ENCODE data around the gene ZNF385C.
A peak's percentile ranks its signal among the peaks of the same experiment; 100 is the strongest.

Gene ZNF385C

GRCh38 chr17:42107597-42108576 is 9.6 kb upstream of the ZNF385C start:
- peak; percentile 87 to 92 for DNase-seq (ENCODE audit: low read depth in 2 of 2)

- DNase-seq (ENCODE audit: low read depth in 2 of 2) = no peak
These were observed 8.9 kb upstream of the ZNF385C start for GRCh38 chr17:42107124-42107523.

- DNase-seq (ENCODE audit: low read depth in 2 of 2) = no peak
These were observed 7.7 kb upstream of the ZNF385C start for GRCh38 chr17:42106009-42106408.

GRCh38 chr17:42104264-42104663 is 6.0 kb upstream of the ZNF385C start:
- DNase-seq (ENCODE audit: low read depth in 2 of 2) = no peak

- no peak for DNase-seq (ENCODE audit: low read depth in 2 of 2)
These were observed 5.1 kb upstream of the ZNF385C start for GRCh38 chr17:42103221-42103954.

- peak; percentile 56 to 65 for DNase-seq (ENCODE audit: low read depth in 2 of 2)
These were observed 3.4 kb upstream of the ZNF385C start for GRCh38 chr17:42101513-42102292.

GRCh38 chr17:42098730-42099399 is 592 bp upstream of the ZNF385C start:
- no peak for DNase-seq (ENCODE audit: low read depth in 2 of 2)

- no peak for DNase-seq (ENCODE audit: low read depth in 2 of 2)
These were observed 1.7 kb downstream of the ZNF385C start for GRCh38 chr17:42096360-42097111.

- no peak for DNase-seq (ENCODE audit: low read depth in 2 of 2)
These were observed 3.8 kb downstream of the ZNF385C start for GRCh38 chr17:42094375-42095069.

- no peak for DNase-seq (ENCODE audit: low read depth in 2 of 2)
These were observed 5.3 kb downstream of the ZNF385C start for GRCh38 chr17:42092939-42093338.

GRCh38 chr17:42090964-42091790 is 7.1 kb downstream of the ZNF385C start:
- no peak for DNase-seq (ENCODE audit: low read depth in 2 of 2)

GRCh38 chr17:42088736-42089135 is 9.5 kb downstream of the ZNF385C start:
- no peak for DNase-seq (ENCODE audit: low read depth in 2 of 2)

GRCh38 chr17:42087736-42088705 is 10.3 kb downstream of the ZNF385C start:
- no peak for DNase-seq (ENCODE audit: low read depth in 2 of 2)

- no peak for DNase-seq (ENCODE audit: low read depth in 2 of 2)
These were observed 11.1 kb downstream of the ZNF385C start for GRCh38 chr17:42087042-42087701.

GRCh38 chr17:42081516-42082129 is 16.6 kb downstream of the ZNF385C start:
- DNase-seq (ENCODE audit: low read depth in 2 of 2) = no peak

- DNase-seq (ENCODE audit: low read depth in 2 of 2) = no peak
These were observed 18.7 kb downstream of the ZNF385C start for GRCh38 chr17:42079541-42079940.
